ENCODE data around the gene SNCG. TPM values are rescaled to one million over a fixed set of nuclear protein-coding genes. Genes with fewer than 3 reads are reported as not detected.
A peak's percentile ranks its signal among the peaks of the same experiment; 100 is the strongest.

The SNCG gene
- total and polyA plus RNA-seq, 2 experiments from 2014 or later: 4.0 to 17.0 TPM

DNA sequence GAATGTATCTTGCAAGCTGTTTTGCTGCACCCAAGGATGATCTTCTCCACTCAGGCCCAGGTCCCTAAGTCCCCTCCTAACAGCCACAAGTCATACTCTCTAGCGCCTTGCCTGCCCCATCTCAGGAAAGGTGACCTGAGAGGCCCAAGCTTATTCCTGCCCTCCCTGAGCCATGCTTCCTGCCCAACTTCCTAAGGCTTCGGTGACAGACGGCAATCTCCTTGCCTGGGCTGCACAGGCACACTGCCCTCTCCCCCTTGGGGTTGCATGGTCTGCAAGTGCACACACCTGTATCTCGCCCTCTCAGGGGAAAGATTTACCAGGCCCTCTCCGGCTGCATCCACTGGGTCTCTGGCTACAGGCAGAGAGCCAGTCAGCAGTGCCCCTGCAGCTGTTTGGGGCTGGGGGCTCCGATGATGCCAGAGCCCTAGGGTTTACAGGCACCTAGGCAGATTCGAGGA lies 9.1 kb downstream of the SNCG start:
- DNase-seq (ENCODE audit: low spot score) (no peak), ATAC-seq (no peak)
- Histone ChIP-seq H3K4me3 (no peak overlapping the region), H3K27me3 (ENCODE audit: insufficient read depth) (peaks cover 51% of the 10 kb centered on the region), H3K27ac (ENCODE audit: low read depth) (no peak overlapping the region), H3F3A (replicated peaks; ENCODE audit: low read depth) (peaks cover 7% of the 10 kb centered on the region; the same call in 1 of the 2 replicates), H3K9me2 (ENCODE audit: insufficient read depth) (no peaks in the 10 kb centered on the region), H3K4me1 (ENCODE audit: insufficient read depth) (peaks cover 28% of the 10 kb centered on the region), H4K20me1 (replicated peaks; ENCODE audit: insufficient read depth) (no peaks in the 10 kb centered on the region), H3K79me2 (replicated peaks; ENCODE audit: insufficient read depth) (no peaks in the 10 kb centered on the region), H2AFZ (no peak overlapping the region), H3K4me2 (peak overlapping the region; percentile 71; the same call in 1 of the 2 replicates), H3K36me3 (ENCODE audit: insufficient read depth) (no peaks in the 10 kb centered on the region)
- no peak overlapping the region for H3K27ac Mint-ChIP-seq
- TF ChIP-seq STAT1 (IDR thresholded peaks at IDR 0.05; ENCODE audit: unreplicated experiment) (no peak), POLR2AphosphoS5 (IDR thresholded peaks at IDR 0.05; ENCODE audit: low read depth) (no peak), ZNF114 (CRISPR knock-in tag; IDR thresholded peaks at IDR 0.05) (no peak)
- no peaks in the 10 kb centered on the region for H3K9me3 Mint-ChIP-seq
- 0 out of 3 replicates have a peak overlapping the region, but pooled peaks have one; percentile 21 for H3K4me3 Mint-ChIP-seq
- peaks cover 38% of the 10 kb centered on the region for H3K27me3 Mint-ChIP-seq (ENCODE audit: insufficient read depth, low read depth, poor library complexity)
- H3K4me1 Mint-ChIP-seq: peaks cover 48% of the 10 kb centered on the region
- peaks cover 1% of the 10 kb centered on the region; the same call in 2 of the 3 replicates for H3K36me3 Mint-ChIP-seq (ENCODE audit: low read depth)

DNA sequence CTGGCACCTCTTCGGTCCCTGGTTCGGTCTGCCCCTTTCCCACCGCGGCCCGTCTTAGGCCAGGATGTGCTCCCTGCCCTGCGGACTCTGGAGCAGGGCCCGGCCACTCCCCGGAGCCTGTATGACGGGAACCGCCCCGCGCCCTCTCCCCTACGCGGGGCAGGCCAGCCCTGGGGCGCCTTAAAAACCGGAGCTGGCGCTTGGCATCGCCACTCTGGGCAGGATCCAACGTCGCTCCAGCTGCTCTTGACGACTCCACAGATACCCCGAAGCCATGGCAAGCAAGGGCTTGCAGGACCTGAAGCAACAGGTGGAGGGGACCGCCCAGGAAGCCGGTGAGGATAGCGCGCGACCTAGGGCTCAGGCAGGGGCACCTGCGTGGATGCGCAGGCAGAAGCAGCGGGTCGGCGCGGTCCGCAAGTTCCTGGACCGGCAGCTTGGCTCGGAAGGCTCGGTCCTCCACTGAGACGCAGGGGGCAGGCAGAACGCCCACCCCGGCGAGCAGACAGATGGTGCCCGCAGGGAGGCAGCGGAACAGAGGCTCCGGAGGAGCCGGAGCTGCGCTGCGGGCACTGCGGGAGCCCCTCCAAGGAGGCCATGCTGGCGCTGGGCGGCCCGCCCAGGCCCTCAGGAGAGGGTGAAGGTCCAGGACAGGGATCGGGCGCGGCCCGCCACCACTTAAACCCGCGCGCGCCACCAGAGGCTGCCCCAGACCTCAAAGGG lies 10.0 kb downstream of the SNCG start, which contains the start of gene ADIRF:
TSS of gene ADIRF (plus strand) at position 212 of the 723 bp plus-strand sequence. CDS start at position 275, 63 bp downstream.
- peaks cover 47% of the 10 kb centered on the region for H3K27me3 Mint-ChIP-seq (ENCODE audit: insufficient read depth, low read depth, poor library complexity)
- peak within 1 kb of the TSS; percentile 32; the same call in 1 of the 3 replicates for H3K4me3 Mint-ChIP-seq
- H3K9me3 Mint-ChIP-seq: peaks cover 3% of the 10 kb centered on the region; the same call in 1 of the 3 replicates
- Histone ChIP-seq H3K4me2 (peak within 1 kb of the TSS; percentile 71), H4K20me1 (replicated peaks; ENCODE audit: insufficient read depth) (no peaks in the 10 kb centered on the region), H3K4me3 (peak within 1 kb of the TSS; percentile 46; the same call in 1 of the 2 replicates), H3K27me3 (ENCODE audit: insufficient read depth) (peaks cover 60% of the 10 kb centered on the region), H3K79me2 (replicated peaks; ENCODE audit: insufficient read depth) (no peaks in the 10 kb centered on the region), H3K4me1 (ENCODE audit: insufficient read depth) (peaks cover 33% of the 10 kb centered on the region), H3F3A (replicated peaks; ENCODE audit: low read depth) (peaks cover 7% of the 10 kb centered on the region; the same call in 1 of the 2 replicates), H2AFZ (peak within 1 kb of the TSS; percentile 28; the same call in 1 of the 2 replicates), H3K9me2 (ENCODE audit: insufficient read depth) (no peaks in the 10 kb centered on the region), H3K36me3 (ENCODE audit: insufficient read depth) (no peaks in the 10 kb centered on the region), H3K27ac (ENCODE audit: low read depth) (no peak within 1 kb of the TSS)
- DNase-seq (ENCODE audit: low spot score) (peak; percentile 40), ATAC-seq (peak; percentile 1; the same call in 1 of the 3 replicates)
- H3K4me1 Mint-ChIP-seq: peaks cover 56% of the 10 kb centered on the region
- H3K27ac Mint-ChIP-seq: no peak within 1 kb of the TSS
- H3K36me3 Mint-ChIP-seq (ENCODE audit: low read depth): peaks cover 4% of the 10 kb centered on the region; the same call in 2 of the 3 replicates
- TF ChIP-seq EZH2 (IDR thresholded peaks at IDR 0.05; ENCODE audit: low read depth, unreplicated experiment): peak; percentile 12
- TF ChIP-seq, protein P1, sequence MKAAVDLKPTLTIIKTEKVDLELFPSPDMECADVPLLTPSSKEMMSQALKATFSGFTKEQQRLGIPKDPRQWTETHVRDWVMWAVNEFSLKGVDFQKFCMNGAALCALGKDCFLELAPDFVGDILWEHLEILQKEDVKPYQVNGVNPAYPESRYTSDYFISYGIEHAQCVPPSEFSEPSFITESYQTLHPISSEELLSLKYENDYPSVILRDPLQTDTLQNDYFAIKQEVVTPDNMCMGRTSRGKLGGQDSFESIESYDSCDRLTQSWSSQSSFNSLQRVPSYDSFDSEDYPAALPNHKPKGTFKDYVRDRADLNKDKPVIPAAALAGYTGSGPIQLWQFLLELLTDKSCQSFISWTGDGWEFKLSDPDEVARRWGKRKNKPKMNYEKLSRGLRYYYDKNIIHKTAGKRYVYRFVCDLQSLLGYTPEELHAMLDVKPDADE (IDR thresholded peaks at IDR 0.05): no peak

DNA sequence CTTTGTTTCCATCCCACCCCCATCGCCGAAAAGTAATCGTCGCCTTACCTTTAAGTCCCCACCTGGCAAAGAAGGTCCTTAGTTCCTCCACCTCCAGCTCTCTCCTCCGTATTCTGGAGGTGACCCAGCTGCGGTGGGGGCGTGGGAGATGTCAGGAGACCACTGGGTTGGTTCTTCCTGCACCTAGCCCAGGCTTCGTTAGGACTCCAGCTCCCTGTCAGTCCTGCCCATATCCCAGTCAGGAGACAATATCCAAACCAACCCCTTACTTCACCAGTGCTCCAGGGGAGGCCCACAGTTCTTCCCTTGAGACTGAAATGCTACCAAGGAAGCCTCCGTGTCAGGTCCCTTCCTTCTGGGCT lies 10.6 kb downstream of the SNCG start:
- Mint-ChIP-seq H3K27me3 (ENCODE audit: insufficient read depth, low read depth, poor library complexity) (peaks cover 47% of the 10 kb centered on the region), H3K36me3 (ENCODE audit: low read depth) (peaks cover 4% of the 10 kb centered on the region; the same call in 2 of the 3 replicates), H3K4me3 (no peak overlapping the region), H3K27ac (no peak overlapping the region), H3K4me1 (peaks cover 57% of the 10 kb centered on the region), H3K9me3 (peaks cover 3% of the 10 kb centered on the region; the same call in 1 of the 3 replicates)
- Histone ChIP-seq H3K27me3 (ENCODE audit: insufficient read depth) (peaks cover 63% of the 10 kb centered on the region), H3F3A (replicated peaks; ENCODE audit: low read depth) (peaks cover 7% of the 10 kb centered on the region; the same call in 1 of the 2 replicates), H3K9me2 (ENCODE audit: insufficient read depth) (no peaks in the 10 kb centered on the region), H3K4me1 (ENCODE audit: insufficient read depth) (peaks cover 33% of the 10 kb centered on the region), H2AFZ (no peak overlapping the region), H4K20me1 (replicated peaks; ENCODE audit: insufficient read depth) (no peaks in the 10 kb centered on the region), H3K36me3 (ENCODE audit: insufficient read depth) (no peaks in the 10 kb centered on the region), H3K4me3 (peak overlapping the region; percentile 46; the same call in 1 of the 2 replicates), H3K79me2 (replicated peaks; ENCODE audit: insufficient read depth) (no peaks in the 10 kb centered on the region), H3K4me2 (peak overlapping the region; percentile 71; the same call in 1 of the 2 replicates), H3K27ac (ENCODE audit: low read depth) (no peak overlapping the region)
- no peak for ATAC-seq
- TF ChIP-seq, protein P2, sequence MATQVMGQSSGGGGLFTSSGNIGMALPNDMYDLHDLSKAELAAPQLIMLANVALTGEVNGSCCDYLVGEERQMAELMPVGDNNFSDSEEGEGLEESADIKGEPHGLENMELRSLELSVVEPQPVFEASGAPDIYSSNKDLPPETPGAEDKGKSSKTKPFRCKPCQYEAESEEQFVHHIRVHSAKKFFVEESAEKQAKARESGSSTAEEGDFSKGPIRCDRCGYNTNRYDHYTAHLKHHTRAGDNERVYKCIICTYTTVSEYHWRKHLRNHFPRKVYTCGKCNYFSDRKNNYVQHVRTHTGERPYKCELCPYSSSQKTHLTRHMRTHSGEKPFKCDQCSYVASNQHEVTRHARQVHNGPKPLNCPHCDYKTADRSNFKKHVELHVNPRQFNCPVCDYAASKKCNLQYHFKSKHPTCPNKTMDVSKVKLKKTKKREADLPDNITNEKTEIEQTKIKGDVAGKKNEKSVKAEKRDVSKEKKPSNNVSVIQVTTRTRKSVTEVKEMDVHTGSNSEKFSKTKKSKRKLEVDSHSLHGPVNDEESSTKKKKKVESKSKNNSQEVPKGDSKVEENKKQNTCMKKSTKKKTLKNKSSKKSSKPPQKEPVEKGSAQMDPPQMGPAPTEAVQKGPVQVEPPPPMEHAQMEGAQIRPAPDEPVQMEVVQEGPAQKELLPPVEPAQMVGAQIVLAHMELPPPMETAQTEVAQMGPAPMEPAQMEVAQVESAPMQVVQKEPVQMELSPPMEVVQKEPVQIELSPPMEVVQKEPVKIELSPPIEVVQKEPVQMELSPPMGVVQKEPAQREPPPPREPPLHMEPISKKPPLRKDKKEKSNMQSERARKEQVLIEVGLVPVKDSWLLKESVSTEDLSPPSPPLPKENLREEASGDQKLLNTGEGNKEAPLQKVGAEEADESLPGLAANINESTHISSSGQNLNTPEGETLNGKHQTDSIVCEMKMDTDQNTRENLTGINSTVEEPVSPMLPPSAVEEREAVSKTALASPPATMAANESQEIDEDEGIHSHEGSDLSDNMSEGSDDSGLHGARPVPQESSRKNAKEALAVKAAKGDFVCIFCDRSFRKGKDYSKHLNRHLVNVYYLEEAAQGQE (IDR thresholded peaks at IDR 0.05; ENCODE audit: unreplicated experiment): no peak
- TF ChIP-seq, protein P3, sequence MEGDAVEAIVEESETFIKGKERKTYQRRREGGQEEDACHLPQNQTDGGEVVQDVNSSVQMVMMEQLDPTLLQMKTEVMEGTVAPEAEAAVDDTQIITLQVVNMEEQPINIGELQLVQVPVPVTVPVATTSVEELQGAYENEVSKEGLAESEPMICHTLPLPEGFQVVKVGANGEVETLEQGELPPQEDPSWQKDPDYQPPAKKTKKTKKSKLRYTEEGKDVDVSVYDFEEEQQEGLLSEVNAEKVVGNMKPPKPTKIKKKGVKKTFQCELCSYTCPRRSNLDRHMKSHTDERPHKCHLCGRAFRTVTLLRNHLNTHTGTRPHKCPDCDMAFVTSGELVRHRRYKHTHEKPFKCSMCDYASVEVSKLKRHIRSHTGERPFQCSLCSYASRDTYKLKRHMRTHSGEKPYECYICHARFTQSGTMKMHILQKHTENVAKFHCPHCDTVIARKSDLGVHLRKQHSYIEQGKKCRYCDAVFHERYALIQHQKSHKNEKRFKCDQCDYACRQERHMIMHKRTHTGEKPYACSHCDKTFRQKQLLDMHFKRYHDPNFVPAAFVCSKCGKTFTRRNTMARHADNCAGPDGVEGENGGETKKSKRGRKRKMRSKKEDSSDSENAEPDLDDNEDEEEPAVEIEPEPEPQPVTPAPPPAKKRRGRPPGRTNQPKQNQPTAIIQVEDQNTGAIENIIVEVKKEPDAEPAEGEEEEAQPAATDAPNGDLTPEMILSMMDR (conservative IDR thresholded peaks at IDR 0.05; ENCODE audit: low read depth in 2 of 2): no peak
- DNase-seq (ENCODE audit: low spot score): no peak
